GM21717 (cell line): ENCODE data around the gene ATE1.
"Not testable (repeated sequence)": the region's sequence is repeated elsewhere in the genome, so short reads cannot be mapped to it uniquely, and the experiment has no call there.

Experiments used
- ATAC-seq: cut with Tn5 transposase; IDR thresholded peaks from one replicate; pipeline ENCODE4 v1.9.1; 2021; ENCODE audit warnings: mild to moderate bottlenecking, moderate library complexity; ENCODE audit not compliant: unreplicated experiment

ATE1 gene

GRCh38 chr10:121930268-121931085 is 2.6 kb upstream of the ATE1 start:
- not testable (repeated sequence) for ATAC-seq

GRCh38 chr10:121929585-121930267 is 1.9 kb upstream of the ATE1 start:
- not testable (repeated sequence) for ATAC-seq

GRCh38 chr10:121928528-121928884 is 675 bp upstream of the ATE1 start:
- peak; percentile 13 for ATAC-seq

DNA sequence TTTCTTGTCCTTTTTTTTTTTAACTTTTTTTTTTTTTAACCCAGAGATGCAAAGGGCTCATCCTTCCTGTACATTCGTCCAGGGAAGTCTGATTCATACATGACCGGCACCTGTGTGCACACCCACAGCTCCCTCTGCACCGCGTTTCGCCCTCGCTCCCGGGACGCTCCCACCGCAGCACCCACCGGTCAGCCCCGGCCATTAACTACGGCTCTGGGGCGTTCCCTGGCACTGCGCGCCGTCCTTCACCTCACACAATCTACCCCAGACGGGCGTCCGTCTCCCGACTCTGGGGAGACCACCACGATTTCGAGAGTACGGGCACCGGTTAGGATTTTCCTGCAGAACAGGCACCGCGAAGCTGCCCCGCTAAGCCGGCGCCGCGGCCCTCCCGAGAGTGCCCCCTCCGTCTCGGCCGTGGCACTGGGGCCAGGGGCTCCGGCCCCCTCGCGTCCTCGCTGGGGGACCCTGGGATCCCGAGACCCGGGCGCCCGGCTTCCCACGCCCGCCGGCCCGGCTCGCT is 452 bp downstream of the ATE1 start:
- peak; percentile 43 for ATAC-seq

DNA sequence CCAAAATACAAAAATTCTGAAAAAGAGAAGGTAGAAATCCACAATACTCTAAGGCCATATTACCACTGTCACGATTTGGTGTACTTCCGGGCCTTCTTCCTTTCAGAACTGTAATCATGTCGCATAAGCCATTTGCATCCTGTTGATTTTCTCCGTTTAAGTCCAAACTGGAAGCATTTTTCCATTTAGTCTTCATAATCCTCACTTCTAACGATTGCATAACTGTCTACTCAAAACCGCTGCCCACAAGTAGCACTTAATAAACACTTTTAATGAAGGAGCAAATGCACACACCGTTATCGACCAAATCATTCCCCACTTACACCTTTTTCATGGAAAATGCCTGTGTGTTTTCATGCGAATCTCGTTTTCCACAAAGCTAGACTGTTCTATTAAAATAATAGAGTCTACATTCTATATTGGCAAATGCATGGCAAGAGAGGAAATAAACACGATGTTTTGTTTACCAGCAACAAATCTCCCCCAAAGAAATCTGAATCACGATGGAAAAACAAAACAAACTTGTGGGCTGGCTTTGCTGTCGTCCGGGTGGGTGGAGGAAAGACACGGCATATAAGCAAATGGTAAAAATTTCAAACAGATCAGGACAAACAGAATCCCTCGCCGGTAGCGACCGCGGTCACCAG is 1.0 kb downstream of the ATE1 start:
- ATAC-seq, result no peak

- no peak for ATAC-seq
These were observed 1.7 kb downstream of the ATE1 start for GRCh38 chr10:121926157-121926556.

GRCh38 chr10:121921238-121921931 is 6.4 kb downstream of the ATE1 start:
- no peak for ATAC-seq

DNA sequence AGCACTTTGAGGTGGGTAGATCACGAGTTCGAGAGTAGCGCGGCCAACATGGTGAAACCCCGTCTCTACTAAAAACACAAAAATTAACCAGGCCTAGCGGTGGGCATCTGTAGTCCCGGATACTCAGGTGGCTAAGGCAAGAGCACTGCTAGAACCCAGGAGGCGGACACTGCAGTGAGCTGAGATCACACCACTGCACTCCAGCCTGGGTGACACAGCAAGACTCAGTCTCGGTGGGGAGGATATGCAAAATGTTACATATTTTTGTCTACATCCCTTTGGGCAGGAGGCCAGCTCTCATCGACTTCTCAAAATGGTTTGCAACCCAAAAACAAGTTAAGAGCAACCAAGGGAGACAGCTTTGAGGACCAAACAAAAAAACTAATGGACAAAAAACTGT is 8.2 kb downstream of the ATE1 start:
- no peak for ATAC-seq

DNA sequence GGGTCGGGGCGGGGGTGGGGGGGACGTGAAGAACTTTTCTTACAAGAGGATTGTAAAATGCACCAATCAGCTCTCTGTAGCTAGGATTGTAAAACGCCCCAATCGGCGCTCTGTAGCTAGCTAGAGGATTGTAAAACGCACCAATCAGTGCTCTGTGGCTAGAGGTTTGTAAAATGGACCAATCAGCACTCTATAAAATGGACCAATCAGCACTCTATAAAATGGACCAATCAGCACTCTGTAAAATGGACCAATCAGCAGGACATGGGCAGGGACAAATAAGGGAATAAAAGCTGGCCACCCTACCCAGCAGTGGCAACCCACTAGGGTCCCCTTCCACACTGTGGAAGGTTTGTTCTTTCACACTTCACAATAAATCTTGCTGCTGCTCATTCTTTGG is 9.0 kb downstream of the ATE1 start:
- ATAC-seq, result not testable (repeated sequence)

DNA sequence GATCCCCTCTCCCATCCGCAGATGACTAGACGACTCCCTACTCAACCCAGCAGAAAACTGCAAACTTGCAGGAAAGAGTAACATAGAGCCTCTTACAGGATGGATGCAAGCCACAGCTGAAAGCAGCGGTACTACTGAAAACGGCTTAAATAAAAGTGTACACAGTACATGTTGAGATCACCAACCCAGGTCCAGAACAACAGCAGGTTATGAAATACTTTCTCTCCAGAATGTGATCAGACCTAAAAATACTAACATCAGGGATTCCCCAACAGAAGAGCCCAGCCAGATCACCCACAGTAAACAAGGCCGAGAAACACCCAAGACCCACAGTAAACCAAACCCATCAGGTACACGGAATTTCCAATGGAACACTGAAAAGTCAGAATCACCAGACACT is 13.2 kb downstream of the ATE1 start:
- no peak for ATAC-seq

- ATAC-seq, result no peak
These were observed 16.5 kb downstream of the ATE1 start for GRCh38 chr10:121911421-121911697.

GRCh38 chr10:121910673-121911420 is 17.0 kb downstream of the ATE1 start:
- ATAC-seq, result no peak

DNA sequence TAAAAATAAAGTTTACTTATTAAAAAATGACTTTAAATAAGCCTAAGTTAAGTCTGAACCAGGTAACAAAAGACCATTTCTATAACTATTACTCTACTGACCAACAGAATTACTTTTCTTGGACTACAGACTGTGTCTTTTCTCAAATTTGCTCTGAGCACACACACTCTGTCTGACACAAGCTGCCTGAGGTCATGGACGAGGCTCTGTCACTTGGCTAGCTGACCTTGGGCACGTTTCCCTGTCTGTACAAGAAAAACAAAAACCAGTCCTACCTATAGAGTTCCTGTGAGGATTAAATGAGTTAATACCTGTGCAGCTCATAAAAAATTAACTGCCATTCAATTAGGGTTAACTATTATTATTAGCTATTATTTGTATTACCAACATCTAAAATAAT is 22.9 kb downstream of the ATE1 start:
- ATAC-seq, result no peak

GRCh38 chr10:121900443-121901174 is 27.2 kb downstream of the ATE1 start:
- peak; percentile 87 for ATAC-seq

- ATAC-seq, result no peak
These were observed 28.1 kb downstream of the ATE1 start for GRCh38 chr10:121899727-121900126.

DNA sequence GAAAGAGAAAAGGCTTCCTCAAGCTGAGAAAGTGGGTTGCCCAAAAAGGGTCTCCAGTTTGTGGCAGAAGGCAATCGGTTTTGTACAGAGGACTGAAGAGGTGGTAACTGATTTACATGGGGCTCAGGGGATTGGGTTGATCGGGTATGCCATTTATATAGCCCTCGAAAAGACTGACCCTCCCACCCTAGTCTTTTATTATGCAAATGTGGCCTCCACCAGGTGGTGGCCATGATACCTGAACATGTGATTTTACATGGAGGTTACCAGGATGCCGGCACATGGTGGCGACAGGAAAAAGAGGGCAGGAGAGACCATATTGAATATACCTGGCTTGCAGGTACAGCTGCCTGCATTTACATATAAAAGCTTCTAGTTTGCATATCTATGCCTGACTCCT is 36.7 kb downstream of the ATE1 start:
- ATAC-seq, result no peak

- no peak for ATAC-seq
These were observed 38.6 kb downstream of the ATE1 start for GRCh38 chr10:121889212-121889611.

DNA sequence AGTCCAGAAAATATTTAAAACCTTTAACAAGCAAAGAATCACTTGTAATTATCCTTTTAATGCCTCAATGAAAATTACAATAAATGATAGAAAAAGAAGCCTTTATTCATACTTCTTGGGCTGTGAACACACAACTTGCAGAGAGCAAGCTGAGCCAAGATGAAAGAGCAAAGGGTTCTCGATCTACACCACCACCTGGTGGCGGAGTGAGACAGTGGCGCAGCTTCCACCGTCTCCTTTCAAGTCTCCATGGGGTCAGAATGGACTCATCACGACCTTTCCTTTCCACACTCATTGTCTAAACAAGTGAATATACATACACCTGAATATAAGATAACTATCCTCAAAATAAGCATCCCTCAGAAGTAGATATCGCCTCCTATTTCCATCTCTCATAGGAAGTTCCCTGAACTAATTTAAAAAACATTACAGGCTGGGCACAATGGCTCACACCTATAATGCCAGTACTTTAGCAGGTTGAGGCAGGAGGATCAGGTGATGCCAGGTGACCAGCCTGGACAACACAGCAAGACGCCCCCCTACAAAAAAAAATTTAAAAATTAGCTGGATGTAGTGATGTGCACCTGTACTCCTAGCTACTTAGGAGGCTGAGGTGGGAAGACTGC is 40.7 kb downstream of the ATE1 start:
- ATAC-seq, result no peak

DNA sequence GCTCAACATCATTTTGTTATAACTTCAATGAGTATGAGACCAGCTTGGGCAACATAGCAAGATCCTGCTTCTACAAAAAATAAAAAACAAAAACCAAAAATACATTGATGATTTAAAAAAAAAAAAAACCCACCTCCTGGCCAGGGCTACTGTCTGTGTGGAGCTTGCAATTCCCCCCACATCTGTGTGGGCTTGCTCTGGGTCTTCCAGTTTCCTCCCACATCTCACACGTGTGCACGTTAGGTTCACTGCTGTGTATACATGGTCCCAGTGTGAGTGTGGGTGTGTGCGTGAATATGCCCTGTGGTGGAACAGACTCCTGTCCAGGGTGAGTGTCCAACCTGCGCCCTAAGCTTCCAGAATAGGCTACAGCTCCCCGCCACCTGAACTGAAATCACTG is 41.6 kb downstream of the ATE1 start:
- ATAC-seq, result no peak

GRCh38 chr10:121880895-121881294 is 46.9 kb downstream of the ATE1 start:
- ATAC-seq, result no peak
